ENCODE measurements around the gene FAM98B. TPM values are rescaled to one million over a fixed set of nuclear protein-coding genes. Genes with fewer than 3 reads are reported as not detected.

Gene FAM98B
- total and polyA plus RNA-seq, 2 donors (not counting 1 experiment from before 2014, with no cell fraction given): 4.8 to 9.0 TPM

GRCh38 chr15:38454696-38455090, 766 bp downstream of the FAM98B start:
- peak overlapping the region; percentile 99 for H3K4me2 ChIP-seq (ENCODE audit: extremely low read depth, insufficient read depth, low read length)
- H3K27ac ChIP-seq (ENCODE audit: insufficient read depth, low read length): peak overlapping the region; percentile 89
- peak overlapping the region; percentile 94 for H3K9ac ChIP-seq (ENCODE audit: insufficient read depth, low read length)
- TF ChIP-seq, protein P1, sequence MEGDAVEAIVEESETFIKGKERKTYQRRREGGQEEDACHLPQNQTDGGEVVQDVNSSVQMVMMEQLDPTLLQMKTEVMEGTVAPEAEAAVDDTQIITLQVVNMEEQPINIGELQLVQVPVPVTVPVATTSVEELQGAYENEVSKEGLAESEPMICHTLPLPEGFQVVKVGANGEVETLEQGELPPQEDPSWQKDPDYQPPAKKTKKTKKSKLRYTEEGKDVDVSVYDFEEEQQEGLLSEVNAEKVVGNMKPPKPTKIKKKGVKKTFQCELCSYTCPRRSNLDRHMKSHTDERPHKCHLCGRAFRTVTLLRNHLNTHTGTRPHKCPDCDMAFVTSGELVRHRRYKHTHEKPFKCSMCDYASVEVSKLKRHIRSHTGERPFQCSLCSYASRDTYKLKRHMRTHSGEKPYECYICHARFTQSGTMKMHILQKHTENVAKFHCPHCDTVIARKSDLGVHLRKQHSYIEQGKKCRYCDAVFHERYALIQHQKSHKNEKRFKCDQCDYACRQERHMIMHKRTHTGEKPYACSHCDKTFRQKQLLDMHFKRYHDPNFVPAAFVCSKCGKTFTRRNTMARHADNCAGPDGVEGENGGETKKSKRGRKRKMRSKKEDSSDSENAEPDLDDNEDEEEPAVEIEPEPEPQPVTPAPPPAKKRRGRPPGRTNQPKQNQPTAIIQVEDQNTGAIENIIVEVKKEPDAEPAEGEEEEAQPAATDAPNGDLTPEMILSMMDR (conservative IDR thresholded peaks at IDR 0.05 in 1 of 2, IDR thresholded peaks at IDR 0.05 in 1 of 2; ENCODE audit: low read depth in 1 of 2, low read length in 2 of 2): no peak
- TF ChIP-seq EZH2 (IDR thresholded peaks at IDR 0.05; ENCODE audit: low read length, missing control alignments): no peak
- H4K20me1 ChIP-seq (ENCODE audit: control insufficient read depth, extremely low read depth, insufficient read depth, low read length): no peaks in the 10 kb centered on the region
- peak in 1 of 2 donors; percentile 17 for DNase-seq (ENCODE audit: low read depth in 2 of 2)
- H3K9me3 ChIP-seq (ENCODE audit: control insufficient read depth, insufficient read depth, low read depth, low read length): no peaks in the 10 kb centered on the region
- H3K4me3 ChIP-seq (replicated peaks in 1 of 4; ENCODE audit: control extremely low read depth in 1 of 4, insufficient read depth in 1 of 4, low read depth in 3 of 4, low read length in 4 of 4): peak overlapping the region; percentile 91 to 98 (median 96)
- H3K36me3 ChIP-seq (ENCODE audit: control insufficient read depth, insufficient read depth, low read length): no peaks in the 10 kb centered on the region
- peaks cover 3% of the 10 kb centered on the region for H3K4me1 ChIP-seq (ENCODE audit: control insufficient read depth, extremely low read depth, insufficient read depth, low read length)
- peaks cover 51% of the 10 kb centered on the region for H3K79me2 ChIP-seq (ENCODE audit: control insufficient read depth, insufficient read depth, low read length)
- no peaks in the 10 kb centered on the region for H3K27me3 ChIP-seq (ENCODE audit: control insufficient read depth, insufficient read depth, low read length)
- peak overlapping the region; percentile 99 for H2AFZ ChIP-seq (ENCODE audit: low read length)

DNA sequence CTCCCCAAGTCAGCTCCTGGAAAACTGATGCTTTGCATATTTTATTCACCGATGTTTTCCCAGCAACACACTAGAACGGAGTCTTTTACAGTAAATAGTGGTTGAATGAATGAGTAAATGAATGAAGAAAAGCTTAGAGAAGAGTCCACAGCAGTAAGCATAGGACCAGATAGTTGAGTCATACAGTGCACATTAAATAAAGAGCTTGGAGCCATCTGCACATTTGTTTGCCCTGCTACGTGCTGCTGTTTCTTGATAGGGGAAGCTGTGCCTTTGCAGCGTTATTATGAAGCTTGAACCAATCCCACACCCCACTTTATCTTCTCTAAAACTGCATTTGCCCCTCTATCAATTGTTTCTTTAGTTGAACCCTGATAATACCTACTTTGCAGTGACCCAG, 1.2 kb downstream of the FAM98B start:
- no peaks in the 10 kb centered on the region for H3K9me3 ChIP-seq (ENCODE audit: control insufficient read depth, insufficient read depth, low read depth, low read length)
- peak overlapping the region; percentile 94 for H3K9ac ChIP-seq (ENCODE audit: insufficient read depth, low read length)
- H2AFZ ChIP-seq (ENCODE audit: low read length): peak overlapping the region; percentile 99
- H4K20me1 ChIP-seq (ENCODE audit: control insufficient read depth, extremely low read depth, insufficient read depth, low read length): no peaks in the 10 kb centered on the region
- H3K27ac ChIP-seq (ENCODE audit: insufficient read depth, low read length): peak overlapping the region; percentile 89
- no peaks in the 10 kb centered on the region for H3K36me3 ChIP-seq (ENCODE audit: control insufficient read depth, insufficient read depth, low read length)
- H3K4me1 ChIP-seq (ENCODE audit: control insufficient read depth, extremely low read depth, insufficient read depth, low read length): peaks cover 3% of the 10 kb centered on the region
- DNase-seq (ENCODE audit: low read depth in 2 of 2): peak in 1 of 2 donors; percentile 11
- H3K4me2 ChIP-seq (ENCODE audit: extremely low read depth, insufficient read depth, low read length): peak overlapping the region; percentile 99
- H3K4me3 ChIP-seq (replicated peaks in 1 of 4; ENCODE audit: control extremely low read depth in 1 of 4, insufficient read depth in 1 of 4, low read depth in 3 of 4, low read length in 4 of 4): peak overlapping the region; percentile 91 to 98 (median 96)
- no peaks in the 10 kb centered on the region for H3K27me3 ChIP-seq (ENCODE audit: control insufficient read depth, insufficient read depth, low read length)
- peaks cover 54% of the 10 kb centered on the region for H3K79me2 ChIP-seq (ENCODE audit: control insufficient read depth, insufficient read depth, low read length)
- no peak for TF ChIP-seq EZH2 (IDR thresholded peaks at IDR 0.05; ENCODE audit: low read length, missing control alignments)
- TF ChIP-seq, protein P1 (conservative IDR thresholded peaks at IDR 0.05 in 1 of 2, IDR thresholded peaks at IDR 0.05 in 1 of 2; ENCODE audit: low read depth in 1 of 2, low read length in 2 of 2): no peak

- Histone ChIP-seq H3K27me3 (ENCODE audit: control insufficient read depth, insufficient read depth, low read length) (no peaks in the 10 kb centered on the region), H3K79me2 (ENCODE audit: control insufficient read depth, insufficient read depth, low read length) (peaks cover 73% of the 10 kb centered on the region), H3K4me2 (ENCODE audit: extremely low read depth, insufficient read depth, low read length) (no peak overlapping the region), H3K4me1 (ENCODE audit: control insufficient read depth, extremely low read depth, insufficient read depth, low read length) (peaks cover 5% of the 10 kb centered on the region), H3K9ac (ENCODE audit: insufficient read depth, low read length) (no peak overlapping the region), H3K36me3 (ENCODE audit: control insufficient read depth, insufficient read depth, low read length) (no peaks in the 10 kb centered on the region), H4K20me1 (ENCODE audit: control insufficient read depth, extremely low read depth, insufficient read depth, low read length) (no peaks in the 10 kb centered on the region), H3K27ac (ENCODE audit: insufficient read depth, low read length) (no peak overlapping the region), H3K9me3 (ENCODE audit: control insufficient read depth, insufficient read depth, low read depth, low read length) (no peaks in the 10 kb centered on the region), H2AFZ (ENCODE audit: low read length) (no peak overlapping the region), H3K4me3 (replicated peaks in 1 of 4; ENCODE audit: control extremely low read depth in 1 of 4, insufficient read depth in 1 of 4, low read depth in 3 of 4, low read length in 4 of 4) (no peak overlapping the region)
- TF ChIP-seq EZH2 (IDR thresholded peaks at IDR 0.05; ENCODE audit: low read length, missing control alignments): no peak
- TF ChIP-seq, protein P1 (conservative IDR thresholded peaks at IDR 0.05 in 1 of 2, IDR thresholded peaks at IDR 0.05 in 1 of 2; ENCODE audit: low read depth in 1 of 2, low read length in 2 of 2): no peak
- DNase-seq (ENCODE audit: low read depth in 2 of 2): no peak
These were observed 4.7 kb downstream of the FAM98B start for GRCh38 chr15:38458646-38459045.

Data from fibroblast of lung (primary cell).